OCI-LY1 (cell line): ENCODE data around the gene RNF38.

Experiments
- H2AFZ ChIP-seq: fragments of 200-600 bp; sonication (generic), shearing (Covaris generic); 2 replicates; pipeline ENCODE4 v1.6.0; 2014; ENCODE audit warnings: antibody characterized with exemption, mild to moderate bottlenecking, low read length
- H3F3A ChIP-seq: fragments of 200-600 bp; sonication (generic), shearing (Covaris generic); 2 replicates; pipeline ENCODE4 v1.6.0; 2014; ENCODE audit warnings: mild to moderate bottlenecking, antibody characterized with exemption, low read length, moderate library complexity; ENCODE audit not compliant: insufficient read depth
- H3K27ac ChIP-seq: fragments of 200-600 bp; sonication (generic); 2 replicates; pipeline ENCODE4 v1.5.1; 2014; ENCODE audit warnings: low read length, mixed run types, mild to moderate bottlenecking, low read depth; ENCODE audit not compliant: poor library complexity, severe bottlenecking
- H3K27me3 ChIP-seq: fragments of 200-600 bp; sonication (generic); 2 replicates; pipeline ENCODE4 v1.6.0; 2014; ENCODE audit warnings: antibody characterized with exemption, mild to moderate bottlenecking, low read length, moderate library complexity; ENCODE audit not compliant: insufficient read depth
- H3K36me3 ChIP-seq: fragments of 200-600 bp; sonication (generic); 2 replicates; pipeline ENCODE4 v1.6.1; 2014; ENCODE audit warnings: mild to moderate bottlenecking, antibody characterized with exemption, low read length, moderate library complexity, mixed read lengths; ENCODE audit not compliant: insufficient read depth
- H3K4me1 ChIP-seq: fragments of 200-600 bp; sonication (generic); 2 replicates; pipeline ENCODE4 v1.5.1; 2014; ENCODE audit warnings: mild to moderate bottlenecking, low read length, moderate library complexity; ENCODE audit not compliant: insufficient read depth, severe bottlenecking
- H3K4me2 ChIP-seq: fragments of 200-600 bp; sonication (generic), shearing (Covaris generic); 2 replicates; pipeline ENCODE4 v1.6.1; 2014; ENCODE audit warnings: low read length
- H3K4me3 ChIP-seq: fragments of 200-600 bp; sonication (generic); 2 replicates; pipeline ENCODE4 v1.5.1; 2014; ENCODE audit warnings: low read length, low read depth, mild to moderate bottlenecking, mixed read lengths; ENCODE audit not compliant: poor library complexity, severe bottlenecking
- H3K79me2 ChIP-seq: fragments of 200-600 bp; shearing (Covaris generic); 2 replicates; pipeline ENCODE4 v1.6.1; 2016; ENCODE audit warnings: mixed run types, low read length, mixed read lengths; ENCODE audit not compliant: insufficient read depth
- H3K9ac ChIP-seq: fragments of 200-600 bp; sonication (generic), shearing (Covaris generic); 2 replicates; pipeline ENCODE4 v1.6.1; 2014; ENCODE audit warnings: mild to moderate bottlenecking, low read length, mixed read lengths
- H3K9me2 ChIP-seq: fragments of 200-600 bp; sonication (generic), shearing (Covaris generic); 2 replicates; pipeline ENCODE4 v1.6.1; 2014; ENCODE audit warnings: low read depth, mild to moderate bottlenecking, low read length, mixed read lengths
- H3K9me3 ChIP-seq: fragments of 200-600 bp; shearing (Covaris generic); 2 replicates; pipeline ENCODE4 v1.6.1; 2014; ENCODE audit warnings: low read length, mixed read lengths
- H4K20me1 ChIP-seq: fragments of 200-600 bp; sonication (generic), shearing (Covaris generic); 2 replicates; pipeline ENCODE4 v1.6.0; 2016; ENCODE audit warnings: mild to moderate bottlenecking, low read length; ENCODE audit not compliant: insufficient read depth
- CTCF ChIP-seq: fragments of 200-600 bp; sonication (generic), shearing (Covaris generic); IDR thresholded peaks from 2 replicates; pipeline ENCODE4 v1.5.1; 2017; ENCODE audit warnings: mild to moderate bottlenecking, antibody characterized with exemption, low read length, moderate library complexity, mixed read lengths
- EZH2 ChIP-seq: fragments of 200-600 bp; sonication (generic), shearing (Covaris generic); IDR thresholded peaks from 2 replicates; pipeline ENCODE4 v1.8.0; 2017; ENCODE audit warnings: borderline replicate concordance, mixed run types, mild to moderate bottlenecking, antibody characterized with exemption, low read length, moderate library complexity, mixed read lengths

The RNF38 gene

GRCh38 chr9:36341936-36342577 lies 58.0 kb downstream of the RNF38 start:
- H3K4me3 ChIP-seq = no peak overlapping the region
- no peaks in the 10 kb centered on the region for H3K4me1 ChIP-seq
- H3K27ac ChIP-seq = no peak overlapping the region
- H3F3A ChIP-seq = no peaks in the 10 kb centered on the region
- TF ChIP-seq CTCF (no peak), EZH2 (no peak)
- no peak overlapping the region for H3K4me2 ChIP-seq
- no peaks in the 10 kb centered on the region for H4K20me1 ChIP-seq
- H3K9ac ChIP-seq = no peak overlapping the region
- H3K79me2 ChIP-seq = no peaks in the 10 kb centered on the region
- no peaks in the 10 kb centered on the region for H3K9me3 ChIP-seq
- no peaks in the 10 kb centered on the region for H3K9me2 ChIP-seq
- no peak overlapping the region for H2AFZ ChIP-seq
- no peaks in the 10 kb centered on the region for H3K27me3 ChIP-seq
- H3K36me3 ChIP-seq = peaks cover 97% of the 10 kb centered on the region

GRCh38 chr9:36337865-36338264 lies 62.2 kb downstream of the RNF38 start:
- no peaks in the 10 kb centered on the region for H3K9me3 ChIP-seq
- no peaks in the 10 kb centered on the region for H3K27me3 ChIP-seq
- H3K36me3 ChIP-seq = peaks cover 78% of the 10 kb centered on the region
- H3K27ac ChIP-seq = no peak overlapping the region
- no peak overlapping the region for H3K9ac ChIP-seq
- H3K9me2 ChIP-seq = no peaks in the 10 kb centered on the region
- H3K79me2 ChIP-seq = no peaks in the 10 kb centered on the region
- no peak overlapping the region for H3K4me2 ChIP-seq
- H3K4me1 ChIP-seq = no peaks in the 10 kb centered on the region
- TF ChIP-seq EZH2 = no peak
- TF ChIP-seq CTCF = no peak
- H3F3A ChIP-seq = no peaks in the 10 kb centered on the region
- H3K4me3 ChIP-seq = no peak overlapping the region
- H2AFZ ChIP-seq = no peak overlapping the region
- no peaks in the 10 kb centered on the region for H4K20me1 ChIP-seq

GRCh38 chr9:36337002-36337401 lies 63.1 kb downstream of the RNF38 start:
- Histone ChIP-seq H3K4me1 (no peaks in the 10 kb centered on the region), H3K27me3 (no peaks in the 10 kb centered on the region), H3K9me2 (no peaks in the 10 kb centered on the region), H3K27ac (no peak overlapping the region), H3K36me3 (peaks cover 69% of the 10 kb centered on the region), H3K9ac (no peak overlapping the region), H3F3A (no peaks in the 10 kb centered on the region), H4K20me1 (no peaks in the 10 kb centered on the region), H3K4me2 (no peak overlapping the region), H3K4me3 (no peak overlapping the region), H3K79me2 (no peaks in the 10 kb centered on the region), H2AFZ (no peak overlapping the region), H3K9me3 (no peaks in the 10 kb centered on the region)
- TF ChIP-seq CTCF (no peak), EZH2 (no peak)
